Pancreas (tissue), 10 donors: Measurements from ENCODE around the gene MRPS26. TPM values are rescaled to one million over a fixed set of nuclear protein-coding genes. Genes with fewer than 3 reads are reported as not detected.

Experiments used
- ATAC-seq, 4 donors: fragments of 200-7000 bp; cut with Tn5 transposase; one replicate each; pipeline versions ENCODE4 v1.8.0 to v1.9.1; 2020; ENCODE audit warnings: mild to moderate bottlenecking in 4 of 4, moderate library complexity in 4 of 4
- DNase-seq, 6 donors: peaks; one replicate each; pipeline ENCODE4 v3.0.0-alpha.2; 2020
- FAIRE-seq: peaks from 2 replicates; lab custom pipeline; 2012; peaks lifted over from hg19 to GRCh38; lab: Jason Lieb, UNC
- H3K27ac ChIP-seq, 4 donors: fragments of 200-600 bp; sonication (generic); 1 replicate in 3 of 4; 2 replicates in 1 of 4; pipeline versions ENCODE4 v1.5.0 to v1.8.0; 2020
- H3K27me3 ChIP-seq, 4 donors: fragments of 200-600 bp; one replicate each; pipeline ENCODE4 v1.8.0; 2021
- H3K36me3 ChIP-seq, 3 donors: fragments of 200-600 bp; sonication (generic) in 1 of 3; one replicate each; pipeline versions ENCODE4 v1.5.0 to v1.8.0; 2020 to 2021
- H3K4me1 ChIP-seq, 3 donors: fragments of 200-600 bp; one replicate each; pipeline ENCODE4 v1.8.0; 2021
- H3K4me3 ChIP-seq, 4 donors: fragments of 200-600 bp; sonication (generic) in 2 of 4; one replicate each; pipeline versions ENCODE4 v1.5.0 to v1.8.0; 2020 to 2021
- H3K9me3 ChIP-seq, 4 donors: fragments of 200-600 bp; one replicate each; pipeline ENCODE4 v1.8.0; 2021
- CTCF ChIP-seq, 4 donors: fragments of 200-600 bp; sonication (generic) in 3 of 4; IDR thresholded peaks; one replicate each; pipeline versions ENCODE4 v1.5.0 to v1.8.0; 2021; ENCODE audit warnings: antibody characterized with exemption in 4 of 4
- WGBS, 2 donors: extraction: QIAGEN DNeasy Blood & Tissue Kit; methylation state at CpG; one replicate each; pipeline ENCODE4 v1.1.7; 2013; 5-methylcytosine and 5-hydroxymethylcytosine counted together
- intact Hi-C, 3 donors: fragments of 100-400 bp; cut with DNase I; formaldehyde crosslinking; loops; one replicate each; pipeline versions ENCODE4 v1.11.1 to v1.14.2; 2022
- polyA plus RNA-seq, 2 donors: library from polyadenylated mRNA; stranded (reverse); fragments of 200-250 nt; gene quantifications; one replicate each; pipeline ENCODE4 v1.2.3, GENCODE V29; 2013
- total RNA-seq, 6 donors: library from RNA; stranded (reverse); fragmentation: NEBNext Ultra II Directional in 4 of 6; extraction: Animal tissue kit (Norgen Biotek cat#: 25700) in 4 of 6; gene quantifications; one replicate each; pipeline versions ENCODE4 v1.2.1 to v1.2.4, GENCODE V29; 2021 to 2023
- donor health status: healthy with polysubstance abuse.
- donor health status: DM: no; HTN: no; CAD: no; lungs with moderate emphysema.
- donor health status: DM: no; HTN: no; CAD: no.
- donor health status: control.
- donor health status: control.
- donor health status: Bipolar disorder and iron deficiency.
- donor health status: DM: yes; HTN: yes; CAD: no.
- donor health status: DM: no; HTN: no; CAD: no.
- donor health status: DM: no; HTN: no; CAD: no.
- donor health status: DM: yes; HTN: yes; CAD: no.

The MRPS26 gene
- total and polyA plus RNA-seq, 8 donors, result 14.4 to 46.7 (median 22.8) TPM

DNA sequence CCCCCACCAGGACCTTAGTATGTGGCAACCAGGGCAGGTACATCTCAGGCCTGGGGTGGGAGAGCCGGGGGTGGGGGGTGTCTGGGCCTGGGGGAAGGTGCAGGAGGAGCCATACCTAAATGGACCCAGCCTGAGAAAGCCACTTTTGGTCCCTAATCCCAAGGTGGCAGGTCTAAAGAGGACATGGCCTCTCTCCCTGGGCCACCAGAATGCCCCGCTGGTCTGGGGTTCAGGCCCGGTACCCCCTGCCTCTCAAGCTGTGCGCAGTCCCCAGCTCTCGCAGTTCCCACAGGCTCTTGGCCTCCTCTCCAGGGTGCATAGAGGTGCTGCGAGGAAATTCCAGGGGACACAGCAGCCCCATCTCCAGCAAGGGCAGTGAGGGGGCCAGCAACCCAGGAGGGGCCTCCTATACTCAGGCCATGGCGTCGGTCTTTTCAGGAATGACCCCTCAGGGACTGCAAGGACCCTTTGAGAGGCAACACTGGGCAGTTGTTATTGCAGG is 39.8 kb downstream of the MRPS26 start:
- H3K4me1 ChIP-seq, result no peaks in the 10 kb centered on the region
- H3K27ac ChIP-seq, result no peak overlapping the region
- no peak for FAIRE-seq
- intact Hi-C loops, result no loop called here
- no peaks in the 10 kb centered on the region for H3K27me3 ChIP-seq
- H3K4me3 ChIP-seq, result no peak overlapping the region
- no peaks in the 10 kb centered on the region for H3K9me3 ChIP-seq
- no peak for ATAC-seq
- no peak for DNase-seq
- TF ChIP-seq CTCF (IDR thresholded peaks at IDR 0.05), result no peak
- 92 to 96% methylated on average over 6 to 8 of the region's 8 CpGs for WGBS, 2 donors
- H3K36me3 ChIP-seq, result no peaks in the 10 kb centered on the region

GRCh38 chr20:3088031-3088430 is 42.2 kb downstream of the MRPS26 start:
- no peak for FAIRE-seq
- no peaks in the 10 kb centered on the region for H3K9me3 ChIP-seq
- no peaks in the 10 kb centered on the region for H3K36me3 ChIP-seq
- no peak for ATAC-seq
- no peaks in the 10 kb centered on the region for H3K4me1 ChIP-seq
- WGBS, 2 donors, result 79 to 87% methylated on average over 7 of the region's 7 CpGs
- no peak overlapping the region for H3K27ac ChIP-seq
- no peak overlapping the region for H3K4me3 ChIP-seq
- H3K27me3 ChIP-seq, result no peaks in the 10 kb centered on the region
- DNase-seq, result no peak
- no peak for TF ChIP-seq CTCF (IDR thresholded peaks at IDR 0.05)
- intact Hi-C loops, result no loop called here

- FAIRE-seq (no peak), ATAC-seq (no peak), DNase-seq (no peak)
- H3K36me3 ChIP-seq, result no peaks in the 10 kb centered on the region
- intact Hi-C loops, result no loop called here
- WGBS, 2 donors, result 4 to 14% methylated on average over 1 of the region's 1 CpG
- no peaks in the 10 kb centered on the region for H3K27me3 ChIP-seq
- H3K4me3 ChIP-seq, result no peak overlapping the region
- no peak overlapping the region for H3K27ac ChIP-seq
- H3K4me1 ChIP-seq, result no peaks in the 10 kb centered on the region
- H3K9me3 ChIP-seq, result no peaks in the 10 kb centered on the region
- no peak for TF ChIP-seq CTCF (IDR thresholded peaks at IDR 0.05)
Measured at GRCh38 chr20:3090565-3090964, 44.7 kb downstream of the MRPS26 start.

- peak in 3 of 4 donors; percentile 28 to 49 (median 32) for ATAC-seq
- Histone ChIP-seq H3K27ac (no peak overlapping the region), H3K4me1 (no peaks in the 10 kb centered on the region), H3K36me3 (no peaks in the 10 kb centered on the region), H3K4me3 (peak overlapping the region in 2 of 4 donors; percentile 22 to 40), H3K9me3 (no peaks in the 10 kb centered on the region), H3K27me3 (no peaks in the 10 kb centered on the region)
- no peak for TF ChIP-seq CTCF (IDR thresholded peaks at IDR 0.05)
- FAIRE-seq, result no peak
- 9 to 10% methylated on average over 58 to 81 of the region's 81 CpGs for WGBS, 2 donors
- intact Hi-C loops, result no loop called here
- DNase-seq, result no peak
Measured at GRCh38 chr20:3092611-3093379, 46.9 kb downstream of the MRPS26 start.

- Histone ChIP-seq H3K27ac (no peak overlapping the region), H3K4me1 (no peaks in the 10 kb centered on the region), H3K9me3 (no peaks in the 10 kb centered on the region), H3K36me3 (no peaks in the 10 kb centered on the region), H3K4me3 (no peak overlapping the region), H3K27me3 (no peaks in the 10 kb centered on the region)
- intact Hi-C loops, result no loop called here
- FAIRE-seq, result no peak
- DNase-seq, result no peak
- no peak for TF ChIP-seq CTCF (IDR thresholded peaks at IDR 0.05)
- 59 to 74% methylated on average over 10 of the region's 10 CpGs for WGBS, 2 donors
- ATAC-seq, result no peak
Measured at GRCh38 chr20:3093861-3094361, 48.1 kb downstream of the MRPS26 start.
